Measurements from ENCODE around the gene ARFGAP3. TPM values are rescaled to one million over a fixed set of nuclear protein-coding genes. Genes with fewer than 3 reads are reported as not detected.

Gene ARFGAP3
- polyA plus RNA-seq, 2 of the 4 experiments (the other 2 are of a cell fraction): 19.1 to 39.0 TPM

- Histone ChIP-seq H3K9me3 (peaks cover 3% of the 10 kb centered on the region; the same call in 1 of the 3 replicates), H3K4me2 (peak overlapping the region; percentile 35; the same call in 2 of the 3 replicates), H3K27ac (peak overlapping the region; percentile 8 to 75; a peak in 4 of 6 replicates), H3K4me3 (no peak overlapping the region), H3K4me1 (peaks cover 14% of the 10 kb centered on the region; the same call in 1 of the 3 replicates)
- TF ChIP-seq HDAC2 (IDR thresholded peaks at IDR 0.05): no peak
- TF ChIP-seq FOSL2 (IDR thresholded peaks at IDR 0.05): no peak
- peak; percentile 36 for TF ChIP-seq FOSL2 (CRISPR knock-in tag; IDR thresholded peaks at IDR 0.05)
- ATAC-seq (peak in 1 of 2 experiments; percentile 26; a peak in 2 of 6 replicates), FAIRE-seq (no peak), DNase-seq (ENCODE audit: low read depth in 1 of 2, low spot score in 1 of 2) (peak in 1 of 2 experiments; percentile 76)
- WGBS (ENCODE audit: missing lambda C conversion rate): 61% methylated on average over 7 of the region's 7 CpGs
- ChIA-PET POLR2A (no interaction called here), CTCF (interaction anchor here (1.2 to 1.3 kb wide), 2 partner anchors 230 to 241 kb away, joined by 3 to 4 read pairs; no protein-coding TSS in a partner anchor)
Measured at GRCh38 chr22:42862045-42862734, 5.1 kb upstream of the ARFGAP3 start.

GRCh38 chr22:42860968-42861367 is 3.9 kb upstream of the ARFGAP3 start:
- TF ChIP-seq KDM5A (IDR thresholded peaks at IDR 0.05) (no peak), RARB (CRISPR knock-in tag; IDR thresholded peaks at IDR 0.05) (no peak), GATA3 (IDR thresholded peaks at IDR 0.05; ENCODE audit: borderline replicate concordance) (no peak), HOXB13 (CRISPR knock-in tag; IDR thresholded peaks at IDR 0.05; ENCODE audit: low read depth) (no peak), PBX3 (IDR thresholded peaks at IDR 0.05) (no peak), USF2 (IDR thresholded peaks at IDR 0.05) (no peak), HOXB5 (CRISPR knock-in tag; IDR thresholded peaks at IDR 0.05) (no peak), EP300 (IDR thresholded peaks at IDR 0.05) (no peak)
- TF ChIP-seq, protein P1, sequence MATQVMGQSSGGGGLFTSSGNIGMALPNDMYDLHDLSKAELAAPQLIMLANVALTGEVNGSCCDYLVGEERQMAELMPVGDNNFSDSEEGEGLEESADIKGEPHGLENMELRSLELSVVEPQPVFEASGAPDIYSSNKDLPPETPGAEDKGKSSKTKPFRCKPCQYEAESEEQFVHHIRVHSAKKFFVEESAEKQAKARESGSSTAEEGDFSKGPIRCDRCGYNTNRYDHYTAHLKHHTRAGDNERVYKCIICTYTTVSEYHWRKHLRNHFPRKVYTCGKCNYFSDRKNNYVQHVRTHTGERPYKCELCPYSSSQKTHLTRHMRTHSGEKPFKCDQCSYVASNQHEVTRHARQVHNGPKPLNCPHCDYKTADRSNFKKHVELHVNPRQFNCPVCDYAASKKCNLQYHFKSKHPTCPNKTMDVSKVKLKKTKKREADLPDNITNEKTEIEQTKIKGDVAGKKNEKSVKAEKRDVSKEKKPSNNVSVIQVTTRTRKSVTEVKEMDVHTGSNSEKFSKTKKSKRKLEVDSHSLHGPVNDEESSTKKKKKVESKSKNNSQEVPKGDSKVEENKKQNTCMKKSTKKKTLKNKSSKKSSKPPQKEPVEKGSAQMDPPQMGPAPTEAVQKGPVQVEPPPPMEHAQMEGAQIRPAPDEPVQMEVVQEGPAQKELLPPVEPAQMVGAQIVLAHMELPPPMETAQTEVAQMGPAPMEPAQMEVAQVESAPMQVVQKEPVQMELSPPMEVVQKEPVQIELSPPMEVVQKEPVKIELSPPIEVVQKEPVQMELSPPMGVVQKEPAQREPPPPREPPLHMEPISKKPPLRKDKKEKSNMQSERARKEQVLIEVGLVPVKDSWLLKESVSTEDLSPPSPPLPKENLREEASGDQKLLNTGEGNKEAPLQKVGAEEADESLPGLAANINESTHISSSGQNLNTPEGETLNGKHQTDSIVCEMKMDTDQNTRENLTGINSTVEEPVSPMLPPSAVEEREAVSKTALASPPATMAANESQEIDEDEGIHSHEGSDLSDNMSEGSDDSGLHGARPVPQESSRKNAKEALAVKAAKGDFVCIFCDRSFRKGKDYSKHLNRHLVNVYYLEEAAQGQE (IDR thresholded peaks at IDR 0.05): no peak
- ChIA-PET CTCF (interaction anchor here (0.6 to 1.3 kb wide), 3 partner anchors 197 to 231 kb away, joined by 3 read pairs; no protein-coding TSS in a partner anchor), POLR2A (no interaction called here)
- Histone ChIP-seq H3K9me3 (peaks cover 3% of the 10 kb centered on the region; the same call in 1 of the 3 replicates), H3K4me2 (no peak overlapping the region), H3K4me1 (peaks cover 14% of the 10 kb centered on the region; the same call in 1 of the 3 replicates), H3K4me3 (no peak overlapping the region), H3K27ac (no peak overlapping the region; a peak in 1 of 6 replicates)
- ATAC-seq (no peak), FAIRE-seq (no peak), DNase-seq (ENCODE audit: low read depth in 1 of 2, low spot score in 1 of 2) (no peak)
- 83% methylated on average over 3 of the region's 4 CpGs for WGBS (ENCODE audit: missing lambda C conversion rate)

GRCh38 chr22:42857845-42858481 is 890 bp upstream of the ARFGAP3 start:
- 95% methylated on average over 14 of the region's 14 CpGs for WGBS (ENCODE audit: missing lambda C conversion rate)
- no peak overlapping the region for H3K27ac ChIP-seq
- no peak for ATAC-seq
- TF ChIP-seq RFX5 (IDR thresholded peaks at IDR 0.05): no peak
- TF ChIP-seq, protein P2, sequence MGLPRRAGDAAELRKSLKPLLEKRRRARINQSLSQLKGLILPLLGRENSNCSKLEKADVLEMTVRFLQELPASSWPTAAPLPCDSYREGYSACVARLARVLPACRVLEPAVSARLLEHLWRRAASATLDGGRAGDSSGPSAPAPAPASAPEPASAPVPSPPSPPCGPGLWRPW (IDR thresholded peaks at IDR 0.05): no peak
- TF ChIP-seq HEYL (CRISPR knock-in tag; IDR thresholded peaks at IDR 0.05): no peak
- no peak for TF ChIP-seq ZC3H11A (IDR thresholded peaks at IDR 0.05)
- TF ChIP-seq EHMT2 (IDR thresholded peaks at IDR 0.05; ENCODE audit: low read depth): no peak
- no peak for TF ChIP-seq RNF2 (IDR thresholded peaks at IDR 0.05; ENCODE audit: borderline replicate concordance, low read depth)
- H3K9me3 ChIP-seq: peaks cover 3% of the 10 kb centered on the region; the same call in 1 of the 3 replicates
- peaks cover 16% of the 10 kb centered on the region; the same call in 1 of the 3 replicates for H3K4me1 ChIP-seq
- H3K4me2 ChIP-seq: no peak overlapping the region
- ChIA-PET CTCF (interaction anchor here (0.9 to 4.7 kb wide), 3 partner anchors 9 to 52 kb away, joined by 4 to 26 read pairs (median 4); no protein-coding TSS in a partner anchor), POLR2A (no interaction called here)
- FAIRE-seq: no peak
- DNase-seq (ENCODE audit: low read depth in 1 of 2, low spot score in 1 of 2): no peak
- no peak overlapping the region for H3K4me3 ChIP-seq
